HCT116 (cell line): Measurements from ENCODE around the gene PPP1CC. TPM values are rescaled to one million over a fixed set of nuclear protein-coding genes. Genes with fewer than 3 reads are reported as not detected.

Source experiments
- ATAC-seq: fragments of 200-7000 bp; cut with Tn5 transposase; 2 replicates; pipeline ENCODE4 v1.9.1; 2020; ENCODE audit warnings: mild to moderate bottlenecking, moderate library complexity
- BruUV-seq: library from RNA; stranded (reverse); fragments of 400-500 nt; replicated peaks from 2 replicates; lab custom pipeline; 2021; lab: Mats Ljungman, UMichigan
- CTCF ChIA-PET: fragments of 300-600 bp; sonication (Branson Sonifier 250); formaldehyde crosslinking; loops from one replicate; lab custom pipeline; 2021; ENCODE audit warnings: antibody characterized with exemption; lab: Charles Lee
- POLR2A ChIA-PET: fragments of 300-600, 350-600 bp; sonication (Branson Sonifier 250); formaldehyde crosslinking; loops from one replicate; lab custom pipeline; 2021; ENCODE audit warnings: antibody characterized with exemption; lab: Charles Lee
- RAD21 ChIA-PET, 2 experiments: fragments of 300-600 bp; sonication (Branson Sonifier 250); formaldehyde crosslinking; loops; one replicate each; lab custom pipeline; 2023; ENCODE audit warnings: low total read pairs in 2 of 2; ENCODE audit not compliant: uncharacterized antibody in 2 of 2, unreplicated experiment in 2 of 2, low non-redundant PET in 1 of 2; lab: Charles Lee
- DNase-seq: peaks from one replicate; pipeline ENCODE4 v3.0.0-alpha.2; 2010; ENCODE audit warnings: low read depth, low spot score
- H2AFZ ChIP-seq: fragments of 200-600 bp; shearing (Covaris generic), sonication (generic); 2 replicates; pipeline ENCODE4 v1.6.1; 2017; ENCODE audit warnings: low read depth, mixed run types, mixed read lengths, antibody characterized with exemption, low read length; ENCODE audit not compliant: poor library complexity, severe bottlenecking
- H3K27ac ChIP-seq: 2 replicates; pipeline ENCODE4 v1.5.1; 2012; ENCODE audit warnings: low read depth, low read length
- H3K27me3 ChIP-seq: fragments of 200-600 bp; sonication (generic); 2 replicates; pipeline ENCODE4 v1.6.1; 2016; ENCODE audit warnings: mixed run types, low read length, mixed read lengths; ENCODE audit not compliant: insufficient read depth
- H3K36me3 ChIP-seq, 2 experiments: fragments of 200-500 bp in 1 of 2; fragments of 200-600 bp in 1 of 2; sonication (Bioruptor generic) in 1 of 2; sonication (generic) in 1 of 2; 2 replicates each; pipeline versions ENCODE4 v1.5.1 to v1.6.1; 2014 to 2016; ENCODE audit warnings: low read length in 2 of 2, inconsistent platforms in 1 of 2, mixed read lengths in 1 of 2, mixed run types in 1 of 2; ENCODE audit not compliant: insufficient read depth in 2 of 2, control insufficient read depth in 1 of 2
- H3K4me1 ChIP-seq, 2 experiments: fragments of 200-600 bp in 1 of 2; sonication (generic) in 1 of 2; 2 replicates each; pipeline versions ENCODE4 v1.5.1 to v1.6.1; 2012 to 2017; ENCODE audit warnings: low read length in 2 of 2, inconsistent platforms in 1 of 2, mild to moderate bottlenecking in 1 of 2, mixed read lengths in 1 of 2, mixed run types in 1 of 2, moderate library complexity in 1 of 2; ENCODE audit not compliant: insufficient read depth in 2 of 2, control insufficient read depth in 1 of 2
- H3K4me2 ChIP-seq: fragments of 200-600 bp; sonication (generic); 2 replicates; pipeline ENCODE4 v1.6.1; 2017; ENCODE audit warnings: mixed run types, low read length, mixed read lengths
- H3K4me3 ChIP-seq, 2 experiments: fragments of 200-600 bp in 1 of 2; sonication (generic) in 1 of 2; replicated peaks in 1 of 2; 2 replicates each; pipeline ENCODE4 v1.5.1; 2011 to 2016; ENCODE audit warnings: low read length in 2 of 2, control low read depth in 1 of 2, low read depth in 1 of 2, mild to moderate bottlenecking in 1 of 2, mixed read lengths in 1 of 2, mixed run types in 1 of 2
- H3K79me2 ChIP-seq: fragments of 200-600 bp; sonication (generic); 2 replicates; pipeline ENCODE4 v1.6.1; 2017; ENCODE audit warnings: mild to moderate bottlenecking, mixed run types, low read length, moderate library complexity, mixed read lengths; ENCODE audit not compliant: insufficient read depth
- H3K9ac ChIP-seq: fragments of 200-600 bp; sonication (generic); 2 replicates; pipeline ENCODE4 v1.6.1; 2016; ENCODE audit warnings: low read length, mixed read lengths
- H3K9me2 ChIP-seq: fragments of 200-600 bp; sonication (generic), shearing (Covaris generic); 2 replicates; pipeline ENCODE4 v1.6.1; 2017; ENCODE audit warnings: mixed run types, mild to moderate bottlenecking, moderate library complexity; ENCODE audit not compliant: insufficient read depth
- H3K9me3 ChIP-seq, 2 experiments: fragments of 200-500 bp in 1 of 2; fragments of 200-600 bp in 1 of 2; sonication (Bioruptor generic) in 1 of 2; sonication (generic) in 1 of 2; 2 replicates each; pipeline ENCODE4 v1.6.1; 2014 to 2017; ENCODE audit warnings: low read length in 2 of 2, mixed read lengths in 2 of 2, inconsistent platforms in 1 of 2, low read depth in 1 of 2, mild to moderate bottlenecking in 1 of 2, mixed run types in 1 of 2, moderate library complexity in 1 of 2; ENCODE audit not compliant: control insufficient read depth in 1 of 2, insufficient read depth in 1 of 2
- H4K20me1 ChIP-seq: fragments of 200-600 bp; sonication (generic), shearing (Covaris generic); 2 replicates; pipeline ENCODE4 v1.6.1; 2017; ENCODE audit warnings: mixed run types, mild to moderate bottlenecking, moderate library complexity; ENCODE audit not compliant: insufficient read depth
- CBX3 ChIP-seq: IDR thresholded peaks from 2 replicates; pipeline ENCODE4 v1.6.1; 2012; ENCODE audit warnings: low read depth
- CEBPB ChIP-seq: IDR thresholded peaks from 2 replicates; pipeline ENCODE4 v1.6.1; 2012; ENCODE audit warnings: low read depth
- EGR1 ChIP-seq: IDR thresholded peaks from 2 replicates; pipeline ENCODE4 v1.6.1; 2012; ENCODE audit warnings: low read depth
- EZH2 ChIP-seq: fragments of 200-600 bp; sonication (generic); IDR thresholded peaks from 2 replicates; pipeline ENCODE4 v1.6.1; 2017; ENCODE audit warnings: antibody characterized with exemption, mixed run types
- SIN3A ChIP-seq: IDR thresholded peaks from 2 replicates; pipeline ENCODE4 v1.6.1; 2012; ENCODE audit warnings: low read depth
- SRF ChIP-seq: IDR thresholded peaks from 2 replicates; pipeline ENCODE4 v1.6.1; 2012; ENCODE audit warnings: low read depth
- TCF7L2 ChIP-seq: IDR thresholded peaks from 2 replicates; pipeline ENCODE4 v1.7.0; 2011; ENCODE audit warnings: borderline replicate concordance, inconsistent platforms; ENCODE audit not compliant: insufficient read depth, insufficient read length; ENCODE audit errors: extremely low read depth
- YY1 ChIP-seq: IDR thresholded peaks from 2 replicates; pipeline ENCODE4 v1.6.1; 2011; ENCODE audit warnings: low read length, low read depth, moderate library complexity, mild to moderate bottlenecking; ENCODE audit not compliant: insufficient replicate concordance; ENCODE audit errors: extremely low read depth
- intact Hi-C: fragments of 100-400 bp; cut with micrococcal nuclease; formaldehyde crosslinking; loops from 2 replicates; pipeline ENCODE4 v1.10.0; 2022
- total RNA-seq: library from RNA; stranded (reverse); gene quantifications from one replicate; pipeline ENCODE4 v1.2.1, GENCODE V29; 2021; ENCODE audit not compliant: unreplicated experiment
- TF ChIP-seq, protein P1 (sequence below), 3 experiments: fragments of 200-600 bp in 1 of 3; sonication (generic) in 1 of 3; IDR thresholded peaks in 2 of 3; conservative IDR thresholded peaks in 1 of 3; 2 replicates each; pipeline ENCODE4 v1.5.1; 2012 to 2017; ENCODE audit warnings: low read depth in 2 of 3, low read length in 2 of 3, antibody characterized with exemption in 1 of 3, borderline replicate concordance in 1 of 3, control low read depth in 1 of 3, mild to moderate bottlenecking in 1 of 3, mixed read lengths in 1 of 3, mixed run types in 1 of 3, moderate library complexity in 1 of 3; ENCODE audit not compliant: insufficient read depth in 1 of 3
- TF ChIP-seq, protein P2 (sequence below): IDR thresholded peaks from 2 replicates; pipeline ENCODE4 v1.6.1; 2011; ENCODE audit warnings: mild to moderate bottlenecking, low read length, moderate library complexity; ENCODE audit not compliant: insufficient replicate concordance; ENCODE audit errors: extremely low read depth
- TF ChIP-seq, protein P3 (sequence below): IDR thresholded peaks from 2 replicates; pipeline ENCODE4 v1.6.1; 2012
- TF ChIP-seq, protein P4 (sequence below): IDR thresholded peaks from 2 replicates; pipeline ENCODE4 v1.6.1; 2012

Gene PPP1CC
- total RNA-seq, 1 experiment from 2014 or later, result 248 TPM

DNA sequence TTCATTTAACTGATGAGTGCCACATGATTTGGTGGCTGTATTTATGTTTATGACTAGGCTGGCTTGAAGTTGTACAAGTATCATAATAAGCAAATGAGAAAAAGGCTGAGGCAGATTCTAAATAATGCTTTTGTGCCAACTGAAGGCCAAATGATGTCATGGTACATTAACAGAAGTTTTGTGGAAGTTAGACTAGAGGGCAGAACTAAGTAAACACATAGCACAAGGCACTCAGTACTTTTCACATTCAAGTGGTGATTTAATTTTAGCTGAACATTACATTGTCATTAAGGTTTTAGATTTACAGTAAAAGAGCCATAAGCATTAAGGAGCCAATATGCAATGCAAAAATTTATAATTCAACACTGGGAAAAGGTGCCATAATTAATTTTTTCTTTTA lies 21.1 kb downstream of the PPP1CC start:
- peaks cover 64 to 79% of the 10 kb centered on the region in 2 experiments for H3K36me3 ChIP-seq
- no peak for TF ChIP-seq TCF7L2
- no peak for TF ChIP-seq EGR1
- no peak for TF ChIP-seq CBX3
- TF ChIP-seq, protein P1, sequence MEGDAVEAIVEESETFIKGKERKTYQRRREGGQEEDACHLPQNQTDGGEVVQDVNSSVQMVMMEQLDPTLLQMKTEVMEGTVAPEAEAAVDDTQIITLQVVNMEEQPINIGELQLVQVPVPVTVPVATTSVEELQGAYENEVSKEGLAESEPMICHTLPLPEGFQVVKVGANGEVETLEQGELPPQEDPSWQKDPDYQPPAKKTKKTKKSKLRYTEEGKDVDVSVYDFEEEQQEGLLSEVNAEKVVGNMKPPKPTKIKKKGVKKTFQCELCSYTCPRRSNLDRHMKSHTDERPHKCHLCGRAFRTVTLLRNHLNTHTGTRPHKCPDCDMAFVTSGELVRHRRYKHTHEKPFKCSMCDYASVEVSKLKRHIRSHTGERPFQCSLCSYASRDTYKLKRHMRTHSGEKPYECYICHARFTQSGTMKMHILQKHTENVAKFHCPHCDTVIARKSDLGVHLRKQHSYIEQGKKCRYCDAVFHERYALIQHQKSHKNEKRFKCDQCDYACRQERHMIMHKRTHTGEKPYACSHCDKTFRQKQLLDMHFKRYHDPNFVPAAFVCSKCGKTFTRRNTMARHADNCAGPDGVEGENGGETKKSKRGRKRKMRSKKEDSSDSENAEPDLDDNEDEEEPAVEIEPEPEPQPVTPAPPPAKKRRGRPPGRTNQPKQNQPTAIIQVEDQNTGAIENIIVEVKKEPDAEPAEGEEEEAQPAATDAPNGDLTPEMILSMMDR (IDR thresholded peaks at IDR 0.05 in 2 of 3, conservative IDR thresholded peaks at IDR 0.05 in 1 of 3; ENCODE audit: borderline replicate concordance in 1 of 3, insufficient read depth in 1 of 3, low read depth in 2 of 3, low read length in 2 of 3), result no peak
- TF ChIP-seq, protein P2, sequence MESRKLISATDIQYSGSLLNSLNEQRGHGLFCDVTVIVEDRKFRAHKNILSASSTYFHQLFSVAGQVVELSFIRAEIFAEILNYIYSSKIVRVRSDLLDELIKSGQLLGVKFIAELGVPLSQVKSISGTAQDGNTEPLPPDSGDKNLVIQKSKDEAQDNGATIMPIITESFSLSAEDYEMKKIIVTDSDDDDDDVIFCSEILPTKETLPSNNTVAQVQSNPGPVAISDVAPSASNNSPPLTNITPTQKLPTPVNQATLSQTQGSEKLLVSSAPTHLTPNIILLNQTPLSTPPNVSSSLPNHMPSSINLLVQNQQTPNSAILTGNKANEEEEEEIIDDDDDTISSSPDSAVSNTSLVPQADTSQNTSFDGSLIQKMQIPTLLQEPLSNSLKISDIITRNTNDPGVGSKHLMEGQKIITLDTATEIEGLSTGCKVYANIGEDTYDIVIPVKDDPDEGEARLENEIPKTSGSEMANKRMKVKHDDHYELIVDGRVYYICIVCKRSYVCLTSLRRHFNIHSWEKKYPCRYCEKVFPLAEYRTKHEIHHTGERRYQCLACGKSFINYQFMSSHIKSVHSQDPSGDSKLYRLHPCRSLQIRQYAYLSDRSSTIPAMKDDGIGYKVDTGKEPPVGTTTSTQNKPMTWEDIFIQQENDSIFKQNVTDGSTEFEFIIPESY, result no peak
- no peak for TF ChIP-seq EZH2
- no peak for TF ChIP-seq SIN3A
- TF ChIP-seq, protein P3, sequence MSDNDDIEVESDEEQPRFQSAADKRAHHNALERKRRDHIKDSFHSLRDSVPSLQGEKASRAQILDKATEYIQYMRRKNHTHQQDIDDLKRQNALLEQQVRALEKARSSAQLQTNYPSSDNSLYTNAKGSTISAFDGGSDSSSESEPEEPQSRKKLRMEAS, result no peak
- TF ChIP-seq, protein P4, sequence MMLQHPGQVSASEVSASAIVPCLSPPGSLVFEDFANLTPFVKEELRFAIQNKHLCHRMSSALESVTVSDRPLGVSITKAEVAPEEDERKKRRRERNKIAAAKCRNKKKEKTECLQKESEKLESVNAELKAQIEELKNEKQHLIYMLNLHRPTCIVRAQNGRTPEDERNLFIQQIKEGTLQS, result no peak
- TF ChIP-seq SRF, result no peak
- no peak for TF ChIP-seq YY1
- TF ChIP-seq CEBPB, result no peak
- ChIA-PET CTCF (interaction anchor here (1.5 kb wide), 1 partner anchor 17 kb away, joined by 3 read pairs; no protein-coding TSS in a partner anchor), POLR2A (no interaction called here), RAD21 (no interaction called here)
- no peaks in the 10 kb centered on the region for H3K9me2 ChIP-seq
- no peaks in the 10 kb centered on the region for H3K27me3 ChIP-seq
- DNase-seq, result no peak
- H3K9me3 ChIP-seq, result no peaks in the 10 kb centered on the region
- no peak overlapping the region for H2AFZ ChIP-seq
- H3K4me2 ChIP-seq, result no peak overlapping the region
- H3K9ac ChIP-seq, result no peak overlapping the region
- ATAC-seq, result no peak
- H4K20me1 ChIP-seq, result peaks cover 33% of the 10 kb centered on the region
- no peak overlapping the region for H3K27ac ChIP-seq
- H3K4me1 ChIP-seq, result no peaks in the 10 kb centered on the region
- intact Hi-C loops, result no loop called here
- peaks cover 58% of the 10 kb centered on the region for H3K79me2 ChIP-seq
- BruUV-seq, result no TSS peak
- H3K4me3 ChIP-seq, result no peak overlapping the region
